K562 (cell line): ENCODE results near the gene APIP. TPM values are rescaled to one million over a fixed set of nuclear protein-coding genes. Genes with fewer than 3 reads are reported as not detected.

ENCODE experiments used
- ATAC-seq: fragments of 200-7000 bp; cut with Tn5 transposase; 3 replicates; pipeline ENCODE4 v1.9.1; 2020; ENCODE audit warnings: moderate library complexity
- BruUV-seq: library from RNA; stranded (reverse); fragments of 400-500 nt; replicated peaks from 2 replicates; lab custom pipeline; 2021; lab: Mats Ljungman, UMichigan
- CTCF ChIA-PET: fragments of 300-600 bp; formaldehyde crosslinking; extraction: SDS; loops from one replicate; lab custom pipeline; 2021; ENCODE audit warnings: low intra/inter-chr PET ratio; lab: Yijun Ruan, JAX
- POLR2A ChIA-PET: fragments of 300-600, 350-650 bp; sonication (Branson Sonifier 250); formaldehyde crosslinking; extraction: SDS; loops from one replicate; lab custom pipeline; 2021; ENCODE audit warnings: antibody characterized with exemption, inconsistent platforms; lab: Yijun Ruan, JAX
- DNase-seq, 4 experiments: peaks; one replicate each; pipeline versions ENCODE4 v3.0.0 to v3.0.0-alpha.2; 2011 to 2018; ENCODE audit warnings: low spot score in 3 of 4, mixed read lengths in 3 of 4; ENCODE audit errors: extremely low read depth in 1 of 4
- FAIRE-seq: peaks from 2 replicates; lab custom pipeline; 2011; peaks lifted over from hg19 to GRCh38; lab: Jason Lieb, UNC
- H2AFZ ChIP-seq: 2 replicates; pipeline ENCODE4 v1.6.0; 2011; ENCODE audit warnings: low read depth, low read length, control low read depth, inconsistent platforms
- H3K27ac ChIP-seq: fragments of 200-600 bp; 3 replicates; pipeline ENCODE4 v1.8.0; 2011; ENCODE audit warnings: low read depth, mild to moderate bottlenecking, control low read depth, inconsistent platforms, low read length, moderate library complexity, mixed read lengths; ENCODE audit errors: extremely low read depth
- H3K27me3 ChIP-seq, 2 experiments: fragments of 300-600 bp in 1 of 2; 2 replicates in 1 of 2; 3 replicates in 1 of 2; pipeline versions ENCODE4 v1.6.0 to v1.8.0; 2011; ENCODE audit warnings: inconsistent platforms in 2 of 2, low read length in 2 of 2, mild to moderate bottlenecking in 1 of 2, mixed read lengths in 1 of 2, moderate library complexity in 1 of 2; ENCODE audit not compliant: control insufficient read depth in 2 of 2, insufficient read depth in 2 of 2
- H3K36me3 ChIP-seq: fragments of 300-600 bp; 3 replicates; pipeline ENCODE4 v1.8.0; 2011; ENCODE audit warnings: mild to moderate bottlenecking, low read length, inconsistent platforms; ENCODE audit not compliant: control insufficient read depth, insufficient read depth
- H3K4me1 ChIP-seq, 2 experiments: fragments of 200-600 bp in 1 of 2; replicated peaks in 1 of 2; 2 replicates in 1 of 2; 3 replicates in 1 of 2; pipeline versions ENCODE4 v1.5.1 to v1.8.0; 2011; ENCODE audit warnings: inconsistent platforms in 2 of 2, low read length in 2 of 2, mild to moderate bottlenecking in 1 of 2, mixed read lengths in 1 of 2, moderate library complexity in 1 of 2; ENCODE audit not compliant: control insufficient read depth in 2 of 2, insufficient read depth in 2 of 2
- H3K4me2 ChIP-seq: 2 replicates; pipeline ENCODE4 v1.6.1; 2011; ENCODE audit warnings: low read length, control low read depth, inconsistent platforms, mixed read lengths; ENCODE audit not compliant: insufficient read depth
- H3K4me3 ChIP-seq: fragments of 200-600 bp; sonication (generic), shearing (Covaris generic); 2 replicates; pipeline ENCODE4 v1.5.1; 2016; ENCODE audit warnings: control low read depth, inconsistent platforms
- H3K79me2 ChIP-seq: fragments of 200-600 bp; 3 replicates; pipeline ENCODE4 v1.8.0; 2011; ENCODE audit warnings: low read length, inconsistent platforms; ENCODE audit not compliant: control insufficient read depth, insufficient read depth
- H3K9ac ChIP-seq, 2 experiments: 2 replicates each; pipeline versions ENCODE4 v1.6.0 to v1.6.1; 2011; ENCODE audit warnings: low read depth in 2 of 2, low read length in 2 of 2, control low read depth in 1 of 2, inconsistent platforms in 1 of 2, mild to moderate bottlenecking in 1 of 2, mixed read lengths in 1 of 2; ENCODE audit not compliant: insufficient read depth in 1 of 2
- H3K9me1 ChIP-seq: one replicate; pipeline ENCODE4 v1.6.0; 2011; ENCODE audit warnings: inconsistent platforms, mild to moderate bottlenecking, low read length, moderate library complexity; ENCODE audit not compliant: control insufficient read depth, insufficient read depth
- H3K9me3 ChIP-seq: replicated peaks from 2 replicates; pipeline ENCODE4 v1.5.1; 2011; ENCODE audit warnings: low read depth, low read length, inconsistent platforms; ENCODE audit not compliant: control insufficient read depth, insufficient read depth
- H4K20me1 ChIP-seq: replicated peaks from 2 replicates; pipeline ENCODE4 v1.6.1; 2011; ENCODE audit warnings: low read length, inconsistent platforms, mixed read lengths; ENCODE audit not compliant: control insufficient read depth, insufficient read depth
- ADNP ChIP-seq: fragments of 200-800 bp; sonication (Bioruptor generic); IDR thresholded peaks from 2 replicates; pipeline ENCODE4 v1.6.1; 2016; ENCODE audit warnings: missing genetic modification characterization, missing compliant biosample characterization
- BCOR ChIP-seq: fragments of 450-650 bp; IDR thresholded peaks from 2 replicates; pipeline ENCODE4 v1.6.1; 2016
- BRD4 ChIP-seq: fragments of 200-600 bp; sonication (generic); IDR thresholded peaks from 2 replicates; pipeline ENCODE4 v1.6.1; 2017; ENCODE audit warnings: inconsistent platforms
- CBFA2T3 ChIP-seq: fragments of 450-650 bp; IDR thresholded peaks from 2 replicates; pipeline ENCODE4 v1.6.1; 2017
- CBX3 ChIP-seq, 2 experiments: IDR thresholded peaks; 1 replicate in 1 of 2; 2 replicates in 1 of 2; pipeline ENCODE4 v1.6.1; 2012; ENCODE audit warnings: inconsistent platforms in 2 of 2, low read length in 2 of 2, borderline replicate concordance in 1 of 2, control low read depth in 1 of 2
- CTBP1 ChIP-seq: fragments of 450-650 bp; IDR thresholded peaks from 2 replicates; pipeline ENCODE4 v1.6.1; 2016; ENCODE audit warnings: borderline replicate concordance
- DDX20 ChIP-seq: fragments of 450-650 bp; IDR thresholded peaks from 2 replicates; pipeline ENCODE4 v1.6.1; 2016; ENCODE audit warnings: missing genetic modification characterization, low read depth, mild to moderate bottlenecking, missing compliant biosample characterization, moderate library complexity
- FOXK1 ChIP-seq: sonication (generic); formaldehyde crosslinking; IDR thresholded peaks from 2 replicates; pipeline ENCODE4 v1.8.0; 2022; ENCODE audit warnings: missing genetic modification reagents, mild to moderate bottlenecking, borderline replicate concordance
- HLTF ChIP-seq: fragments of 450-650 bp; IDR thresholded peaks from 2 replicates; pipeline ENCODE4 v1.6.1; 2016
- KDM1A ChIP-seq, 2 experiments: fragments of 450-650 bp; IDR thresholded peaks; 2 replicates each; pipeline ENCODE4 v1.6.1; 2016; ENCODE audit warnings: mild to moderate bottlenecking in 2 of 2
- L3MBTL2 ChIP-seq: fragments of 450-650 bp; IDR thresholded peaks from 2 replicates; pipeline ENCODE4 v1.6.1; 2016; ENCODE audit warnings: mild to moderate bottlenecking, moderate library complexity
- MED1 ChIP-seq: sonication (generic); formaldehyde crosslinking; IDR thresholded peaks from 2 replicates; pipeline ENCODE4 v1.8.1; 2023; ENCODE audit warnings: missing genetic modification reagents, borderline replicate concordance
- RBM25 ChIP-seq: fragments of 200-400 bp; formaldehyde crosslinking; IDR thresholded peaks from 2 replicates; pipeline ENCODE4 v1.6.1; 2018; ENCODE audit warnings: low read length, low read depth, moderate library complexity; ENCODE audit not compliant: severe bottlenecking
- RCOR1 ChIP-seq, 2 experiments: IDR thresholded peaks; 2 replicates each; pipeline ENCODE4 v1.6.1; 2012; ENCODE audit warnings: low read depth in 2 of 2, low read length in 2 of 2, borderline replicate concordance in 1 of 2, improper control_type of control experiment in 1 of 2
- SMARCA5 ChIP-seq: fragments of 450-650 bp; IDR thresholded peaks from 2 replicates; pipeline ENCODE4 v1.6.1; 2016
- SP2 ChIP-seq: IDR thresholded peaks from 2 replicates; pipeline ENCODE4 v1.6.1; 2011; ENCODE audit warnings: mild to moderate bottlenecking, low read depth, low read length, moderate library complexity; ENCODE audit not compliant: poor library complexity, severe bottlenecking; ENCODE audit errors: extremely low read depth
- TRIM28 ChIP-seq: fragments of 450-650 bp; IDR thresholded peaks from 2 replicates; pipeline ENCODE4 v1.6.1; 2017
- ZFX ChIP-seq: sonication (generic); formaldehyde crosslinking; IDR thresholded peaks from 2 replicates; pipeline ENCODE4 v1.8.0; 2022; ENCODE audit warnings: mild to moderate bottlenecking, missing genetic modification reagents, moderate library complexity
- ZNF436 ChIP-seq: fragments of 250-450, 450-650 bp; sonication (Bioruptor Pico); formaldehyde crosslinking; IDR thresholded peaks from 2 replicates; pipeline ENCODE4 v1.7.0; 2020; ENCODE audit warnings: mild to moderate bottlenecking
- ZNF445 ChIP-seq: fragments of 250-450 bp; sonication (Bioruptor Pico); IDR thresholded peaks from 2 replicates; pipeline ENCODE4 v1.4.0; 2020; ENCODE audit warnings: low read depth, mild to moderate bottlenecking, moderate library complexity
- WGBS: fragments of 100-300 bp; shearing (Covaris generic); methylation state at CpG from one replicate; pipeline ENCODE4 v1.1.6; 2016; ENCODE audit warnings: low coverage, mixed read lengths; ENCODE audit not compliant: insufficient coverage; ENCODE audit errors: missing lambda C conversion rate; 5-methylcytosine and 5-hydroxymethylcytosine counted together
- in situ Hi-C: fragments of 300-500 bp; cut with MboI; formaldehyde crosslinking; loops from 4 replicates; pipeline ENCODE4 v1.15.0; 2018; ENCODE audit warnings: inconsistent platforms, mixed read lengths
- intact Hi-C: fragments of 100-400 bp; cut with micrococcal nuclease; formaldehyde crosslinking; loops from 2 replicates; pipeline ENCODE4 v1.14.2; 2022
- polyA plus RNA-seq, 8 experiments: library from polyadenylated mRNA; depleted of rRNA in 4 of 8; stranded (reverse) in 5 of 8; unstranded in 3 of 8; fragments of >200 nt; fragmentation: Nextera tagmentation in 2 of 8; fragmentation: Illumina TruSeq in 1 of 8; extraction: Ambion mirVana in 2 of 8; extraction: Trizol in 1 of 8; gene quantifications; 2 replicates each; pipeline versions ENCODE4 v1.2.1 to v1.2.3, GENCODE V29; 2011 to 2014; ENCODE audit warnings: inconsistent platforms in 1 of 8, missing spikeins in 1 of 8
- total RNA-seq, 7 experiments: library from RNA; depleted of rRNA in 6 of 7; stranded (reverse); fragments of >200 nt in 6 of 7; fragmentation: Illumina TruSeq in 2 of 7; extraction: Trizol in 2 of 7; gene quantifications; 2 replicates each; pipeline versions ENCODE4 v1.2.1 to v1.2.3, GENCODE V29; 2011 to 2021; ENCODE audit warnings: low replicate concordance in 1 of 7
- TF ChIP-seq, protein P1 (sequence below), 2 experiments: fragments of 450-650 bp; conservative IDR thresholded peaks; 2 replicates each; pipeline ENCODE4 v1.6.1; 2017; ENCODE audit warnings: mild to moderate bottlenecking in 2 of 2, moderate library complexity in 2 of 2
- TF ChIP-seq, protein P2 (sequence below): fragments of 250-450 bp; sonication (Bioruptor Pico); IDR thresholded peaks from 2 replicates; pipeline ENCODE4 v1.9.0; 2021; ENCODE audit warnings: mild to moderate bottlenecking

APIP gene
- total and polyA plus RNA-seq, 9 of the 15 experiments (the other 6 are each of a cell fraction or from before 2014, with no cell fraction given) = 63.7 to 110 (median 82.8) TPM

DNA sequence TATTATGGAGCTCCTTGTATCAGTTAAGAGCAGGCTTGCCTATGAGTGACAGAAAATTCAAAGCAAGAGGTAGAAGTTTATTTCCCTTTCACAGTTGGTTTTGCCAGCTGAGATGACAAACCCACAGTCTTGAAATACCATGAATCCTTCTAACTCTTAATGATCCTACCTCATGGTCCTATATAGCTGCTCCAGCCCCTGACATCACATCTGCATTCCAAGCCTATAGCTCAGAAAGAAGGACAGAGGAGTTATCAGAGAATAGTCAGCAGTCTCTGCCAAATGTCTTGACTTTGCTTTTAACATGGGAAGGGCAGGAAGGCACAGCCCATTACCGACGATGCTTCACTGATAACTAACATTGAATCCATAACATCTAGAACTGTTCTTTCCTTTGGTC, 76.2 kb downstream of the APIP start:
- H3K36me3 ChIP-seq = no peaks in the 10 kb centered on the region
- no peak overlapping the region for H3K4me2 ChIP-seq
- H3K4me1 ChIP-seq = no peaks in the 10 kb centered on the region
- intact Hi-C loops (loop anchor here (5.0 kb wide), 2 partner anchors 48 to 52 kb away; no protein-coding TSS in a partner anchor), in situ Hi-C loops (no loop called here)
- no peaks in the 10 kb centered on the region for H3K79me2 ChIP-seq
- no peaks in the 10 kb centered on the region for H3K9me3 ChIP-seq
- H2AFZ ChIP-seq = no peak overlapping the region
- H3K27ac ChIP-seq = no peak overlapping the region
- BruUV-seq = no TSS peak
- TF ChIP-seq ZNF445 = no peak
- no peak for TF ChIP-seq CBFA2T3
- no peak for TF ChIP-seq L3MBTL2
- TF ChIP-seq, protein P1, sequence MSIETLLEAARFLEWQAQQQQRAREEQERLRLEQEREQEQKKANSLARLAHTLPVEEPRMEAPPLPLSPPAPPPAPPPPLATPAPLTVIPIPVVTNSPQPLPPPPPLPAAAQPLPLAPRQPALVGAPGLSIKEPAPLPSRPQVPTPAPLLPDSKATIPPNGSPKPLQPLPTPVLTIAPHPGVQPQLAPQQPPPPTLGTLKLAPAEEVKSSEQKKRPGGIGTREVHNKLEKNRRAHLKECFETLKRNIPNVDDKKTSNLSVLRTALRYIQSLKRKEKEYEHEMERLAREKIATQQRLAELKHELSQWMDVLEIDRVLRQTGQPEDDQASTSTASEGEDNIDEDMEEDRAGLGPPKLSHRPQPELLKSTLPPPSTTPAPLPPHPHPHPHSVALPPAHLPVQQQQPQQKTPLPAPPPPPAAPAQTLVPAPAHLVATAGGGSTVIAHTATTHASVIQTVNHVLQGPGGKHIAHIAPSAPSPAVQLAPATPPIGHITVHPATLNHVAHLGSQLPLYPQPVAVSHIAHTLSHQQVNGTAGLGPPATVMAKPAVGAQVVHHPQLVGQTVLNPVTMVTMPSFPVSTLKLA (conservative IDR thresholded peaks at IDR 0.05) = no peak
- TF ChIP-seq RBM25 = peak; percentile 100
- TF ChIP-seq ZFX (CRISPR knock-in tag) = no peak
- no peak for TF ChIP-seq CTBP1
- peak; percentile 75 for TF ChIP-seq BCOR
- TF ChIP-seq HLTF = peak; percentile 89
- TF ChIP-seq SMARCA5 = peak; percentile 63; the same call in 1 of the 2 replicates
- 0 out of 2 replicates have a peak, but pooled peaks have one; percentile 32 for TF ChIP-seq TRIM28
- TF ChIP-seq CBX3 (IDR thresholded peaks at IDR 0.05; ENCODE audit: borderline replicate concordance in 1 of 2, low read length in 2 of 2) = peak in 1 of 2 experiments; percentile 81; a peak in 2 of 3 replicates
- TF ChIP-seq DDX20 (tag) = no peak
- peak in 1 of 2 experiments; percentile 41; a peak in 1 of 4 replicates for TF ChIP-seq RCOR1 (IDR thresholded peaks at IDR 0.05; ENCODE audit: borderline replicate concordance in 1 of 2, low read depth in 2 of 2, low read length in 2 of 2)
- no peak for TF ChIP-seq MED1 (CRISPR knock-in tag)
- TF ChIP-seq, protein P2, sequence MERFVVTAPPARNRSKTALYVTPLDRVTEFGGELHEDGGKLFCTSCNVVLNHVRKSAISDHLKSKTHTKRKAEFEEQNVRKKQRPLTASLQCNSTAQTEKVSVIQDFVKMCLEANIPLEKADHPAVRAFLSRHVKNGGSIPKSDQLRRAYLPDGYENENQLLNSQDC (CRISPR knock-in tag) = no peak
- TF ChIP-seq BRD4 = 0 out of 2 replicates have a peak, but pooled peaks have one; percentile 18
- no peak for TF ChIP-seq SP2
- peak; percentile 61 for TF ChIP-seq ADNP (tag)
- no peak for TF ChIP-seq FOXK1 (CRISPR knock-in tag)
- TF ChIP-seq ZNF436 (CRISPR knock-in tag) = no peak
- peak in 1 of 2 experiments; percentile 27; a peak in 1 of 4 replicates for TF ChIP-seq KDM1A (IDR thresholded peaks at IDR 0.05)
- no peak overlapping the region for H3K9ac ChIP-seq
- POLR2A ChIA-PET = interaction anchor here (0.6 kb wide), 1 partner anchor 26 kb away, joined by 3 read pairs; no protein-coding TSS in a partner anchor
- FAIRE-seq (no peak), DNase-seq (no peak), ATAC-seq (no peak)
- WGBS = 6% methylated on average over 2 of the region's 2 CpGs
- no peaks in the 10 kb centered on the region for H3K9me1 ChIP-seq
- no peaks in the 10 kb centered on the region for H4K20me1 ChIP-seq
- H3K4me3 ChIP-seq = no peak overlapping the region
- H3K27me3 ChIP-seq = no peaks in the 10 kb centered on the region
- CTCF ChIA-PET = no interaction called here
